ENCODE results near the gene QTRT2.

Gene QTRT2

DNA sequence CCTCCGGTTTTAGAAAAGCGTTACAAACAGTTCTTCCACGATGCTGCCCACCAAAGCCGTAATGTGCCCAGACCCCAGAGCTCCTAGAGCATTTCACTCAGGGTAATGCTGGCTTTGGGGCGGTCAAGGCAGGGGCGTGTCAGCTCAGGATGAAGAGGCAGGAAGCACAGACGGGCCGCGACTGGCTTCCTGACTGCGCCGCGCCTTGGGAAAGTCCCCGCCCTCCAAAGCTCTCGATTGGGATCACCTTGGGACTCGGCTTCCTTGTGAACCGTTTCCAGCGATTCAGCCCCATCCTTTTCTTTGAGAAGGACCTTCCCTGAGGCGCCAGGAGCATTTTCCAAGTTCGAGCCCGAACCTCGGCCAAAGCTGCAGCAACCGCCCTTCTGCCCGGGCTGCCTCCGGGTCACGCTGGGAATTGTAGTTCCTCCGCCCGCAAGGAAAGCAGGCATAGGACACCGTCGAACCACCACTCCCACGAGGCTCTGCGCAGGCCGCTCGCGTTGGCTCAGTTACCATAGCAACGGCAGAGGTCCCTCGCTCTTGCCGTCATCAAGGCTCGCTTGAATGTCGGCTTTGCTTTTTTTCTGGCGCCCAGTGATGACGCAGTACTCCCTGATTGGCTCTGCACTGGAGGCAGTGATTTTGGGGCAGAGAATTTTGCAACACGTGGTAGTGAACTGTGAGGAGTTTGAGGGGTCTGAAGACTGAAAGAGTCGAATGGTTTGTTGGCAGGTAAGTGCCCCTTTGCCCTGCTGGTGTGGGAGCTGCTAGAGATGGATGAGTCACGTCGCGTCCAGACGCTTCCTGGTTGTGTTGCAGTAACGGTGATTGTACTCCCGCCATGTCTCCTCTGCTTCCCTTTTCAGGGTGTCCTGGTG, at the start of gene QTRT2, which contains the start of gene CCDC191:
Gene QTRT2, plus strand, starts transcription at position 608 of the 881 bp plus-strand sequence. CDS start 8,521 bp downstream, outside the sequence.
Gene CCDC191, minus strand, starts transcription at position 397 of the 881 bp plus-strand sequence. Its CDS starts 60 bp downstream, at position 337.
- DNase-seq = peak; percentile 99

DNA sequence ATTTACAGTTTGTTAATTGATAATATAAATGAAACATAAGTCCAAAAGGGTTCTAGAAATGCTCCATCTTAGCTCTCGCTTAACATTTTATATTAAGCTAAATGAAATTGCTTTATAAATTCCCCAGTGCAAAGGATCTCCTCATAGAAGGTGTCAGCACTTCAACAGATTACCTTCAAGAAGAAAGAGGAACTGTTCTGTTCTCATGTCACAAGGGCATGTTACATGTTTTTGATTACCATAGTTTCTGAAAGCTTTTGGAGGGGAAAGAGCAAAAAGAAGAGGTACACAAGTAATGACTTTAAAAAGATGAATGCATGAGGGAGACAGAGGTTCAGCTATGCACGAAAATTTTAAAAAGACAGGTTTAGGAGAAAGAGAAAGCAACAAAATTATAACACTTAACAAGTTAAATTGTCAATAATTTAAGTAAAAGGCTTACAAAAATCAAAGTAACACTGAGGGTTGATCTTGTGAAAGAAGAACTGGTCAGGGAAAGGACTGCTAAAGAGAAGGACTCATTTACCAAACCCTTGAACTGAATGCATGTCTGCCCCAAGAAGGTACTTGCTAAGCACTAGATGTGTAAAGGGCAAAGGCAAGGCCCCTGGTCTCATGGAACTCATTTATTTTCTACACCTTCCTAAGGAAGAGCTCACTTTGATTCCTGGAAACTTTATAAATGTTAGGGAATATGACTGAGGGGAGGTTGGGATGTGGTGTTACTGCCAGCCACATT, 45.3 kb upstream of the QTRT2 start:
- DNase-seq = no peak

DNA sequence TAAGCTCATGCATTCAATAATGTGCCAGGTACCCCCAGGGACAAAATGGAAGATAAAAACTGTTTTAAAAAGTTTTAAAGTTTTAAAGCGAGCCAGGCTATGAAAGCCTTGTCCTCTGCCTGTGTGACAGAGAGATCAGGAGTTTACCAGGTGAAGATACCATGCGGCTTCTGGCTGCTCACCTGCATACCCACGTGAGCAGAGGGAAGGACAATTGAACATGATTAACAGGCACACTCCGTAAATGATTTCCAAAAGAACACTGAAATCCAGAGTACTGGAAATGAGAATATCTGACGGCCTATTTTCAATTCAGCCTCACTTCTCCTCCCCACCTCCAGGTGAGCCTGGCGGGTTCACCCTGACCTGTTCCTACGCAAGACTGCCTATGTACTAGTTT, 42.3 kb upstream of the QTRT2 start:
- DNase-seq = no peak

GRCh38 chr3:114019486-114019885, 37.1 kb upstream of the QTRT2 start:
- no peak for DNase-seq

GRCh38 chr3:114020907-114021306, 35.6 kb upstream of the QTRT2 start:
- DNase-seq = no peak

DNA sequence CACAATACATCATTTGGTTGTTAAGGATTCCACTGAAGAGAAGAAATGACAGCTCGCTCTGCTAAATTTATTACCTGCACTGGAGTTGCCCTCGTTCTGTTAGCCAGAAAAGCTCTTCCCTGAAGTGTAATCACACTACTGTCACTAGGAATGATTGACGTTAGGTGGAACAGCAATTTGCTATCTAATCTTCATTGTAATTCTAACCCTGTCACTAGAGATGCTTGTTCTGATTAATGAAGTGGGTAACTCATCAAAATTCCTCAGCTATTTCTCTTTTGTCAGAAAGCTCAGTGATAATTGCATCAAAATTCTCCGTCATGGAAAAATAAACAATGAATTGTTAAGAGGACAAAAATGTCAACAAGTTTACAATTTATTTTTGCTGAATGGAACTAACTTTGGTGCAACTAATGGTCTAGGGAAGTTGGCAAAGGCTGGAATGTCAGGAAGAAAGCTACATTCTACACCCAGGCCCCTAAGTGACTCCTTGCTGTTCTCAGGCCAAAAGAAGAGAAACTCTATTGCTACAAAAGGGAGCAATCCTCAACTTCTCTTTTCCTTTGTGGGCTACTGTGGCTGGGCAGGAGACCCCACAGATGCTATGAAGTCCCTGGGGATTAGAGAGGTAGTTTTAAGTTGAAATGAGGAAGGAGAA, 34.3 kb upstream of the QTRT2 start:
- no peak for DNase-seq

DNA sequence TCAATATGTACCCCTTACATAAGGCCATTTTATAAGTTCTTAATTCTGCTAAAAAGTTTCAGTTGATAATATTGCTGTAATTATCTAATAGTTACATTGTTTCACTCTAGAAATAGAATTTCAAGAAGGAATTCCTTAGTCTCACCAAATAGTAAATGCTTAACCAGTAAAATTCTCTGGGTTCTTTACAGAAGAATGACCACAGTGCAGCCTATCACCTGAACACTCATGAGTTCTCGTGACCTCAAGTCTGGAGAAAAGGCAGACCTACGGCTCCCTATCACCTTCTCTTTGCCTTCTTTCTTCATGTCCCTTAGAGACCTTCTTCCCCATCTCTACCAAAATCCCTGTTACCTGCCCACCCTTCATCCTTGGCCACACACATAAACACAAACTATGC, 31.1 kb upstream of the QTRT2 start:
- DNase-seq = no peak

DNA sequence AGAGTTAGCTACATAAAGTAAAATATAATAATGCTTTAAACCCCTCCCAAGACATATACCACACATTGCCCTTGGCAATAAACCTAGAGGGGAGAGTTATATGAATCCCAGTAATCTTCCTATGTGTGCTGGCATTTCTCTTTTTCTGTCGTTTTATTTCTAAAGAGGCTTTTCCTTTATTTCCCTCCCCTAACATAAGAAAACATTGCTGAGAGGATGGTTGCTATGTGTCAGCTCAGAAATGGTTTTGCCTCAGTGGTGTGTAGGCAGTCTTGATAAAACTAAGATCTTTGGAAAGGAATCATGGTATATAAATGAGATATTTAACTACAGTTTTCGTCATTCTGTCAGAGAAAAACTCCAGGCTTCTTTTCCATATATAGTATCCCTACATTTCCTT, 30.2 kb upstream of the QTRT2 start:
- no peak for DNase-seq

GRCh38 chr3:114033721-114034120, 22.8 kb upstream of the QTRT2 start:
- DNase-seq = no peak

DNA sequence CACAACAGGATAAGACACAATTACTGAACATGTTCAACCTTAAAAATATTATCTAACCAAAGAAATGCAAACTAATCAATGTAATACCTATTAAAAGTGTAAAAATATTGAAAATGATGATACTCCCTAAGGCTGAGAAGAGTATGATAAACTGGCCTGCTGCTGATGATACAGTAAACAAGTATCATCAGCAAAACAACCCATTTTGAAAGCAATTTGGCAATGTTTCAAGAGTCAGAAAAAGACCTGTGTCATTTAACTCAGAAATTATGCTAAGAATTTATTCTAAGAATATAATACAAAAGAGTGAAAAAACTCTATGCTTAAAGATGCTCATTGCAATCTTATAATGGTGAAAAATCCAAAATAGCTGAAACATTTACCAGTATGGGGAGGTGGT, 22.3 kb upstream of the QTRT2 start:
- no peak for DNase-seq

DNA sequence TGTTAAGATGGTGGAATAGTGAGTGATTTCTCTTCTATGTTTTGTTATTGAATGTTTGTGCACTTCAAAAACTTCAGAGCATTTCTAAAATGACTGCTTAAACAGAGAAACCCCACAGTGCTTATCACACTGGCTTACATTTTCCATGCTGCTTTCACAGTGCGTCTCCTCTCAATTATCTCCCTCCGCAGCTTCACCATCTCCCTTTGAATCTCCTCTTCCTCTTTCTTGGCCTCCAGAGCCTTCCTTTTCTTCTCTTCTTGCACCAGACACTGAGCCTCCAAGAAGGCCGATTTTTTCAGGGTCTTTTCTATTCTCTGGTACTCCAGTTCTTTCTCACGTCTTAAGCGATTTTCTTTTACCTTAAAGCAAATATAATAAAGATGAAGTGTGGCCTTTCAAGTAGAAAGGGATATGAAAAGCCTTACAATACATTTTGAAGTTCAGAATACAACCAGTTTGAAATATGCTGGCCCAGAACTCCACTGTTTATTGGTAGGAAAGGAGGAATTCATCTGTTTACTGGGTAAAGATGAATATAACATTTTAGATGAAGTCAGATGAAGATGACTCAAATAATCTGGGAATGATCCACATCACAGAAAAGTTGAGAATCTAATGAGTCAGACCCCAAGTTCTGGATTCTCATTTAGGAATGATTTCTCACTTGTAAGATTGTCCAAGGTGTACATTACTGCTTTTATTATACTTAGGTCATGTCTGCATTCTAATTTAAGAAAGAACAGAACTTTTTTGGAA, 21.6 kb upstream of the QTRT2 start:
- no peak for DNase-seq

- no peak for DNase-seq
Observed at GRCh38 chr3:114035896-114036295, 20.6 kb upstream of the QTRT2 start.

DNA sequence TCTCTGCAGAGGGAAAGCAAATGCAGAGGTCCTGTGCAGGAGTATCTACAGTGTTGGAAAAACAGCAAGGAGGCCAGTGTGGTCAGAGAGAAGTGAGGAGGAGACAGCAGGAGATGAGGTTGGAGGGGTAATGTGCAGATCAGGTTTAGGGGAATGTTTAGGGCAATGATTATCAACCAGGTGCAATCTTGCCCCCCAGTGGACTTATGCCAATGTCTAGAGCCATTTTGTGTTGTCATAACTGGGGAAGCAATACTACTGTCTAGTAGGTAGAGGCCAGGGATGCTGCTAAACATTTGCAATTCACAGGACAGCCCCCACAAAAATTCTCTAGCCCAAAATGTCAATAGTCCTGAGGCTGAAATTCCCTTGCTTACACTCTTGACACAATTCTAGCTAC, 13.3 kb upstream of the QTRT2 start:
- DNase-seq = no peak

GRCh38 chr3:114052216-114052615, 4.3 kb upstream of the QTRT2 start:
- DNase-seq = no peak

DNA sequence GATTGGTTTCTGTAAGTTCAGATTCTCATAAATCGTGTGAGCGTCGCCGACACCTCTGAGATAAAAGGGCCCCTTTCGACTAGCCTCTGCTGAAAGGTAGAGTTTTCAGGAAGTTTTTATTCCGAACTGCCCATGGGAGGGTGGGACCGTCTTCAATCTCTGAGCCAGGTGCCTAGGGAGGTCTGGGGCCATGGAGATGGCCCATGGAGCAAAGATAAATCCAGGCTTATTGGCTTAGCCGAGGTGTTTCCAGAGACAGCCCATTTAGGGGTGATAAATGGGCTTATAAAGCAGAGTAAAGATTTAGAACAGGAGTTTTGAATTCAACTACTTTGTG, 442 bp downstream of the QTRT2 start:
- DNase-seq = no peak

DNA sequence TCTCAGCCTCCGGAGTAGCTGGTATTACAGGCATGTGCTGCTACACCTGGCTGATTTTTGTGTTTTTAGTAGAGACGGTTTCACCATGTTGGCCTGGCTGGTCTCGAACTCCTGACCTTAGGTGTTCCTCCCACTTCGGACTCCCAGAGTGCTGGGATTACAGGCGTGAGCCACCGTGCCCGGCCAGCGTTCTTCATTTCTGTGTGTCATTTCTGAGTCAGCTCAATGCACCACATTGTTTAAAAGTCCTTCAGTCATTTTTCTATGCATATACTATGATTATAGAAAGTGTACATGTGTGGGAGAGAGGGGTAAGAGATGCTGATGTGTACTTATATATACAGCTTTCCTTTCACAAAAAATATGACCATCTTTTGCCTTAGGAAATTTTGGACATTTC, 2.1 kb downstream of the QTRT2 start:
- DNase-seq = no peak

DNA sequence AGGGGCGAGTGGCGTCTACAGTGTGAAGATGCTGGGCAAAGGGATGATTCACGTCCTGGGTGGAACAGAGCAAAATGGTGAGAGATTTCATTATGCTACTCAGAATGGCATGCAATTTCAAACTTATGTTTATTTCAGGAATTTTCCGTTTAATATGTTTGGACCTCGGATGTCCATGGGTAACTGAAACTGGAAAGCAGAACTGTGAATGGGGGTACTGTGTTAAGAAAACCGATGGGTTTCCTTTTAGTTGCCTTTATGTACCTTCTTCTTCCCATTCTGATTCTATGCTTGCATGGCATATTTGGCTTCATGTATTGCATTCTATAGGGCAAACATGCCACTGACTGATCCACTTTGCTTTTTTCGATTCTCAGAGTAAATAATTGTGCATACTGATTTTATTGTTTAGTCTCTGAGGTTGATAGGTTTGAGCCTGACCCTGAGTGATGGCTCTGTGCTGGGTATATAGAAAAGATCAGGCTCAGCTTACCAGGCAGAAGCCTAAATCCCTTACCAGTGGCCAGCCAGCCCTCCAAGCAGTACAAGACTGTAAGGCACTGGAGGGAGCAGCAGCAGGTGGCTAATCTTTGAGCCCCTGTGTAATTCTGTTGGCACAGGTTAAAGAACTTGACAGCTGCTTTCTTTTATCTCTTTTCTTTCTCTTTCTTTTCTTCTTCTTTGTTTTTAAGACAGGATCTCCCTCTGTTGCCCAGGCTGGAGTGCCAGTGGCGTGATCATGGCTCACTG, 4.5 kb downstream of the QTRT2 start:
- DNase-seq = no peak

- no peak for DNase-seq
Observed at GRCh38 chr3:114067804-114068203, 11.3 kb downstream of the QTRT2 start.

- no peak for DNase-seq
Observed at GRCh38 chr3:114068336-114068735, 11.8 kb downstream of the QTRT2 start.

DNA sequence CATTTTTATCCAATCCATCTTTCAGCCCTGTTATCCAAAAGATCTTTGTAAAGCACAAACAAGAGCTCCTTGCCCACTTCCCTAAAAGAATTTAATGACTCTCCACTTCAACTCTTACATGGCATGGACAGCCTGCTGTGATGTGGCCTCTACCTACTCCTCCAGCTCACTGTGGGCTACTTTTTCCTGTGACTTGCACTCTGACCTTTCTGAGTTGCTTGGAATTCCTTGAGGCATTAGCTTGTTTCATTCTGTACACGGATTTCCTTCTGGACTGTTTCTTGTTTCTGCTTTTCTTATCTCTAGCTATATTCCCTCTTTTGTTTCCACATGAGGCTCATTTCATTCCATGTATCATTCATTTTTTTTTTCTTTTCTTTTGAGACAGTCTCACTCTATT, 15.2 kb downstream of the QTRT2 start:
- DNase-seq = no peak

DNA sequence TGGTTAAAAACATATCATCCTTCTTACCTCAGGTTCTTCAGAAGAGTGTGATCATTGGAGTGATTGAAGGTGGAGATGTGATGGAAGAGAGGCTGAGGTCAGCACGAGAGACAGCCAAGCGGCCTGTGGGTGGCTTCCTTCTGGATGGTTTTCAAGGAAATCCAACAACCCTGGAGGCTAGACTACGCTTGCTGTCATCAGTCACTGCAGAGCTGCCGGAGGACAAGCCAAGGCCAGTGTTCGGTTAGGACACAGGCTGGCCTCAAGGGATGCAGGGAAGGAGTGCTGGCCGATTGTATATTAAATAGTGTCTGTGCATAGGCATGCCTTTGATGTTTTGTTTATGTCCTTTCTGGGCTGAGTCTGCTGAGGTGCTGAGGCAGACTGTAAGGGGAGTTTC, 20.2 kb downstream of the QTRT2 start:
- no peak for DNase-seq

DNA sequence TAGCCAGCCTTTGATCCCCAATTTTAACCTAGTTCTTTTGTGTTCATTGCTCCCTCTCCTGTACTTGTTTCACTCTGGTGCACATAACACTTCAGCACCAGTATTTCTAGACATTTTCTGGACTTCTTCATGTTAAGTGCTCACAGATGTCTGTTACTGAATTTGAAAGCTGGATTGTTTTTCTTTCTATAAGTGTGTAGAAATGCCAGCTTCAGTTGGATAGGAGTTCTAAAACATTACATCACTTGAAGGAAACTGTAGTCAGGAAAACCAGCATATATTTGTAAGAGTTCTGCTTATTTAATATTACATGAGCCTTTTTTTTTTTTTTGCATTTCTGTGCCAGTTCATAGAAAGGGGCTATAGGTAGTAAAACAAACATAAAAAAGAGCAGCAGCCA, 21.6 kb downstream of the QTRT2 start:
- DNase-seq = no peak

Data from inflammatory macrophage treated with lipopolysaccharide for 1 hour (primary cell).